Measurements from ENCODE around the gene SSBP3. TPM values are rescaled to one million over a fixed set of nuclear protein-coding genes. Genes with fewer than 3 reads are reported as not detected.

SSBP3 gene
- total RNA-seq, 1 experiment from 2014 or later: 115 TPM

DNA sequence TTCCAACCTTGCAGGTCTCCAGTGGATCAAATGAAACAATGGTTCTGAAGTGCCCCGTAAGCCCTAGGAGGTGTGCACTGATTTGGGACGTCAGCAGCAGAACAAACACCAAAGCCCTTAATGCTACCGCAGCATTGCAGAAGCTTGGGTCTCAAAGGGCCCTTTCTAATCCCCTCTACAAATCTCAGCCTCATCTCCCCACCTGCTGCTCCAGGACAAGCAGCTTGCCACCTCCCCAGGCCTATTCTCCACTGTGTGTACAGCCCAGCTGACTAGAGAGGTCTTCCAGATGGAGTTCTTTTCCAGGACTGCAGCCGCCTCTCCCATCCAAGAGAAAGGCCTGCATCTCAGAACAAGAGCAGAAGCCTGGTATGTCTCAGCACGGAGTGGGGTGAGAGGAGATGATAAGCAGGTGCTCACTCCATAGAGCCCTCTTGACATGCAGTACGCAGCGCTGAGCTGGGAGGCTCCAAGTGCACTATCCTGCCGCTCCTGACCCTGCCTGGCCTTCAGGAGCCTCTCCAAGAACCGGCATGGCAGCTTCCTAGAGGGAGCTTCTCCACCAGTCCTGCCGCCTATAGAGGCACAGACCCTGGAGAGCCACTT, 160.0 kb downstream of the SSBP3 start (continued):
- TF ChIP-seq, protein P1, sequence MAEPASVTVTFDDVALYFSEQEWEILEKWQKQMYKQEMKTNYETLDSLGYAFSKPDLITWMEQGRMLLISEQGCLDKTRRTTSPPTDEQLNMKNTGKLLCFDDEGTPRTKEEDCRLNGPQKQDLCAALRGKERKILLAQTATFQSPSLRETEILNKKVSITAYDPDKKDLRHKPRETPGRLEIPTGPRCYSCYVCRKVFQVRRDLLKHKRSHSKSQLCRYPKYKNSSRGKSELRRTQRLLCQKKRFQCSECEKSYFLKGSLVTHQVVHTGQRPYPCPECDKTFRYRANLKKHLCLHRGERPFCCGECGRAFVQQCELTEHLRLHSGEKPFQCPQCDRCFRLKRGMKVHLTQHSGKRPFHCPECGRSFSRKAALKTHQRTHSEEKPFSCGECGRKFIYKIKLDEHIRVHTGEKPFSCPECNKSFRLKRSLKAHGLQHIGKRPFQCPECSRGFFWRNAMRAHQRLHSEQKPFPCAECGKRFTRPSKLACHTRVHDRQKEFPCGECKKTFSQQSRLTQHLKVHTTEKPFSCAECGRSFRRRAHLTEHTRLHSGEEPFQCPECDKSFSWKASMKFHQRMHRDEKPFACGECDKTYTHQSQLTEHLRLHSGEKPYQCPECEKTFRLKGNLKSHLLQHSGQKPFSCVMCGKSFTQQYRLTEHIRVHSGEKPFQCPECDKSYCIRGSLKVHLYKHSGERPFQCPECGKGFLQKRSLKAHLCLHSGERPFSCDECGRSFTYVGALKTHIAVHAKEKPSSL (CRISPR knock-in tag; conservative IDR thresholded peaks at IDR 0.05): no peak
- TF ChIP-seq, protein P2, sequence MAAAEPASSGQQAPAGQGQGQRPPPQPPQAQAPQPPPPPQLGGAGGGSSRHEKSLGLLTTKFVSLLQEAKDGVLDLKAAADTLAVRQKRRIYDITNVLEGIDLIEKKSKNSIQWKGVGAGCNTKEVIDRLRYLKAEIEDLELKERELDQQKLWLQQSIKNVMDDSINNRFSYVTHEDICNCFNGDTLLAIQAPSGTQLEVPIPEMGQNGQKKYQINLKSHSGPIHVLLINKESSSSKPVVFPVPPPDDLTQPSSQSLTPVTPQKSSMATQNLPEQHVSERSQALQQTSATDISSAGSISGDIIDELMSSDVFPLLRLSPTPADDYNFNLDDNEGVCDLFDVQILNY (CRISPR knock-in tag; IDR thresholded peaks at IDR 0.05): no peak

DNA sequence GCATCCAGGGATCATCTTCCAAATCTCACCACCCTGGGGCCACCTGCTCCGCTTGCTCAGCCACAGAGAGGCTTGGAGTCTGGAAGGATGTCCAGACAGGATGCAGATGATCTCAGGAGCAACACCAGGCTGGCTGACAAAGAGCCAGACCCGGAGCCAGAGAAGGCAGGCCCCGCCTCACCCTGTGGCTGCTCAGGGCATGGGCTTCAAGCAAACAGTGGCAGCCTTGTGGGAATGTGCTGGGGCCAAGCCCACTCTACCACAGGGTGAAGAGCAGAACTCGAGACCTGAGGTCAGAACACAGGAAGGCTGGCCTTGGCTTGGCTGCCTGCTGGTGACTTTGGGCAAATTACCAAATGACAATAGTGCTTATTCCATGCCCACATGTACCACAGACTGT, 160.7 kb downstream of the SSBP3 start:
- ATAC-seq (no peak), DNase-seq (ENCODE audit: low spot score) (no peak)
- Mint-ChIP-seq H3K9me3 (no peaks in the 10 kb centered on the region), H3K27me3 (ENCODE audit: low read depth) (no peaks in the 10 kb centered on the region), H3K27ac (0 out of 2 replicates have a peak overlapping the region, but pooled peaks have one; percentile 32), H3K4me1 (peaks cover 3% of the 10 kb centered on the region; the same call in 1 of the 2 replicates), H3K4me3 (no peak overlapping the region), H3K36me3 (peaks cover 12% of the 10 kb centered on the region)
- ChIA-PET POLR2A (no interaction called here), CTCF (no interaction called here)
- no peak for TF ChIP-seq GTF2I (CRISPR knock-in tag; conservative IDR thresholded peaks at IDR 0.05)
- no peak for TF ChIP-seq RELA (CRISPR knock-in tag; IDR thresholded peaks at IDR 0.05; ENCODE audit: borderline replicate concordance)
- TF ChIP-seq, protein P3, sequence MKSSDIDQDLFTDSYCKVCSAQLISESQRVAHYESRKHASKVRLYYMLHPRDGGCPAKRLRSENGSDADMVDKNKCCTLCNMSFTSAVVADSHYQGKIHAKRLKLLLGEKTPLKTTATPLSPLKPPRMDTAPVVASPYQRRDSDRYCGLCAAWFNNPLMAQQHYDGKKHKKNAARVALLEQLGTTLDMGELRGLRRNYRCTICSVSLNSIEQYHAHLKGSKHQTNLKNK (CRISPR knock-in tag; IDR thresholded peaks at IDR 0.05): no peak
- no peak for TF ChIP-seq TCF7 (CRISPR knock-in tag; IDR thresholded peaks at IDR 0.05; ENCODE audit: low read depth)
- TF ChIP-seq ZNF138 (CRISPR knock-in tag; conservative IDR thresholded peaks at IDR 0.05): no peak
- TF ChIP-seq FOXJ3 (CRISPR knock-in tag; IDR thresholded peaks at IDR 0.05; ENCODE audit: borderline replicate concordance): no peak
- no peak for TF ChIP-seq SP1 (CRISPR knock-in tag; conservative IDR thresholded peaks at IDR 0.05)
- TF ChIP-seq, protein P4, sequence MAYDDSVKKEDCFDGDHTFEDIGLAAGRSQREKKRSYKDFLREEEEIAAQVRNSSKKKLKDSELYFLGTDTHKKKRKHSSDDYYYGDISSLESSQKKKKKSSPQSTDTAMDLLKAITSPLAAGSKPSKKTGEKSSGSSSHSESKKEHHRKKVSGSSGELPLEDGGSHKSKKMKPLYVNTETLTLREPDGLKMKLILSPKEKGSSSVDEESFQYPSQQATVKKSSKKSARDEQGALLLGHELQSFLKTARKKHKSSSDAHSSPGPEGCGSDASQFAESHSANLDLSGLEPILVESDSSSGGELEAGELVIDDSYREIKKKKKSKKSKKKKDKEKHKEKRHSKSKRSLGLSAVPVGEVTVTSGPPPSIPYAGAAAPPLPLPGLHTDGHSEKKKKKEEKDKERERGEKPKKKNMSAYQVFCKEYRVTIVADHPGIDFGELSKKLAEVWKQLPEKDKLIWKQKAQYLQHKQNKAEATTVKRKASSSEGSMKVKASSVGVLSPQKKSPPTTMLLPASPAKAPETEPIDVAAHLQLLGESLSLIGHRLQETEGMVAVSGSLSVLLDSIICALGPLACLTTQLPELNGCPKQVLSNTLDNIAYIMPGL (CRISPR knock-in tag; IDR thresholded peaks at IDR 0.05): no peak
- TF ChIP-seq ZNF532 (CRISPR knock-in tag; IDR thresholded peaks at IDR 0.05; ENCODE audit: borderline replicate concordance): no peak
- TF ChIP-seq GABPB1 (CRISPR knock-in tag; IDR thresholded peaks at IDR 0.05): no peak
- TF ChIP-seq, protein P5, sequence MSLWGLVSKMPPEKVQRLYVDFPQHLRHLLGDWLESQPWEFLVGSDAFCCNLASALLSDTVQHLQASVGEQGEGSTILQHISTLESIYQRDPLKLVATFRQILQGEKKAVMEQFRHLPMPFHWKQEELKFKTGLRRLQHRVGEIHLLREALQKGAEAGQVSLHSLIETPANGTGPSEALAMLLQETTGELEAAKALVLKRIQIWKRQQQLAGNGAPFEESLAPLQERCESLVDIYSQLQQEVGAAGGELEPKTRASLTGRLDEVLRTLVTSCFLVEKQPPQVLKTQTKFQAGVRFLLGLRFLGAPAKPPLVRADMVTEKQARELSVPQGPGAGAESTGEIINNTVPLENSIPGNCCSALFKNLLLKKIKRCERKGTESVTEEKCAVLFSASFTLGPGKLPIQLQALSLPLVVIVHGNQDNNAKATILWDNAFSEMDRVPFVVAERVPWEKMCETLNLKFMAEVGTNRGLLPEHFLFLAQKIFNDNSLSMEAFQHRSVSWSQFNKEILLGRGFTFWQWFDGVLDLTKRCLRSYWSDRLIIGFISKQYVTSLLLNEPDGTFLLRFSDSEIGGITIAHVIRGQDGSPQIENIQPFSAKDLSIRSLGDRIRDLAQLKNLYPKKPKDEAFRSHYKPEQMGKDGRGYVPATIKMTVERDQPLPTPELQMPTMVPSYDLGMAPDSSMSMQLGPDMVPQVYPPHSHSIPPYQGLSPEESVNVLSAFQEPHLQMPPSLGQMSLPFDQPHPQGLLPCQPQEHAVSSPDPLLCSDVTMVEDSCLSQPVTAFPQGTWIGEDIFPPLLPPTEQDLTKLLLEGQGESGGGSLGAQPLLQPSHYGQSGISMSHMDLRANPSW (CRISPR knock-in tag; conservative IDR thresholded peaks at IDR 0.05; ENCODE audit: low read depth): no peak
- no peak for TF ChIP-seq ESRRA (CRISPR knock-in tag; IDR thresholded peaks at IDR 0.05; ENCODE audit: borderline replicate concordance)
- no peak for TF ChIP-seq NR1H2 (CRISPR knock-in tag; IDR thresholded peaks at IDR 0.05)
- no peak for TF ChIP-seq TP53 (CRISPR knock-in tag; IDR thresholded peaks at IDR 0.05)
- TF ChIP-seq, protein P6, sequence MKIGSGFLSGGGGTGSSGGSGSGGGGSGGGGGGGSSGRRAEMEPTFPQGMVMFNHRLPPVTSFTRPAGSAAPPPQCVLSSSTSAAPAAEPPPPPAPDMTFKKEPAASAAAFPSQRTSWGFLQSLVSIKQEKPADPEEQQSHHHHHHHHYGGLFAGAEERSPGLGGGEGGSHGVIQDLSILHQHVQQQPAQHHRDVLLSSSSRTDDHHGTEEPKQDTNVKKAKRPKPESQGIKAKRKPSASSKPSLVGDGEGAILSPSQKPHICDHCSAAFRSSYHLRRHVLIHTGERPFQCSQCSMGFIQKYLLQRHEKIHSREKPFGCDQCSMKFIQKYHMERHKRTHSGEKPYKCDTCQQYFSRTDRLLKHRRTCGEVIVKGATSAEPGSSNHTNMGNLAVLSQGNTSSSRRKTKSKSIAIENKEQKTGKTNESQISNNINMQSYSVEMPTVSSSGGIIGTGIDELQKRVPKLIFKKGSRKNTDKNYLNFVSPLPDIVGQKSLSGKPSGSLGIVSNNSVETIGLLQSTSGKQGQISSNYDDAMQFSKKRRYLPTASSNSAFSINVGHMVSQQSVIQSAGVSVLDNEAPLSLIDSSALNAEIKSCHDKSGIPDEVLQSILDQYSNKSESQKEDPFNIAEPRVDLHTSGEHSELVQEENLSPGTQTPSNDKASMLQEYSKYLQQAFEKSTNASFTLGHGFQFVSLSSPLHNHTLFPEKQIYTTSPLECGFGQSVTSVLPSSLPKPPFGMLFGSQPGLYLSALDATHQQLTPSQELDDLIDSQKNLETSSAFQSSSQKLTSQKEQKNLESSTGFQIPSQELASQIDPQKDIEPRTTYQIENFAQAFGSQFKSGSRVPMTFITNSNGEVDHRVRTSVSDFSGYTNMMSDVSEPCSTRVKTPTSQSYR (CRISPR knock-in tag; IDR thresholded peaks at IDR 0.05): no peak

Measured in WTC11 (cell line).